HL-60 (cell line): Measurements from ENCODE around the gene KDM6A.

Source experiments
- DNase-seq, 2 experiments: peaks; one replicate each; pipeline ENCODE4 v3.0.0-alpha.2; 2010 to 2020; ENCODE audit warnings: low read depth in 1 of 2, low spot score in 1 of 2
- H3K27ac ChIP-seq: fragments of 250-450 bp; sonication (Bioruptor Pico); replicated peaks from 2 replicates; pipeline ENCODE4 v1.5.1; 2020; ENCODE audit warnings: mild to moderate bottlenecking, moderate library complexity
- H3K27me3 ChIP-seq: fragments of 250-450 bp; sonication (Bioruptor Pico); 2 replicates; pipeline ENCODE4 v1.5.1; 2021; ENCODE audit warnings: mild to moderate bottlenecking, moderate library complexity; ENCODE audit not compliant: insufficient read depth, poor library complexity, severe bottlenecking
- H3K4me3 ChIP-seq: replicated peaks from 2 replicates; pipeline ENCODE4 v1.5.1; 2011; ENCODE audit warnings: mild to moderate bottlenecking, control low read depth, low read length; ENCODE audit not compliant: insufficient read depth
- GABPA ChIP-seq: IDR thresholded peaks from 2 replicates; pipeline ENCODE4 v1.6.1; 2012; ENCODE audit warnings: low read depth
- POLR2AphosphoS5 ChIP-seq: IDR thresholded peaks from 2 replicates; pipeline ENCODE4 v1.6.1; 2012; ENCODE audit warnings: low read depth
- SPI1 ChIP-seq: IDR thresholded peaks from 2 replicates; pipeline ENCODE4 v1.6.1; 2012; ENCODE audit warnings: low read depth, mild to moderate bottlenecking, borderline replicate concordance
- TF ChIP-seq, protein P1 (sequence below): IDR thresholded peaks from 2 replicates; pipeline ENCODE4 v1.6.1; 2012; ENCODE audit warnings: low read depth; ENCODE audit not compliant: insufficient replicate concordance
- TF ChIP-seq, protein P2 (sequence below): IDR thresholded peaks from one replicate; pipeline ENCODE4 v1.5.1; 2011; ENCODE audit warnings: low read length, control low read depth, inconsistent platforms; ENCODE audit not compliant: insufficient read depth

Gene KDM6A

GRCh38 chrX:44913656-44914531 lies 40.9 kb downstream of the KDM6A start:
- no peak for DNase-seq
- no peak overlapping the region for H3K4me3 ChIP-seq
- TF ChIP-seq POLR2AphosphoS5 (no peak), SPI1 (no peak), GABPA (no peak)
- TF ChIP-seq, protein P1, sequence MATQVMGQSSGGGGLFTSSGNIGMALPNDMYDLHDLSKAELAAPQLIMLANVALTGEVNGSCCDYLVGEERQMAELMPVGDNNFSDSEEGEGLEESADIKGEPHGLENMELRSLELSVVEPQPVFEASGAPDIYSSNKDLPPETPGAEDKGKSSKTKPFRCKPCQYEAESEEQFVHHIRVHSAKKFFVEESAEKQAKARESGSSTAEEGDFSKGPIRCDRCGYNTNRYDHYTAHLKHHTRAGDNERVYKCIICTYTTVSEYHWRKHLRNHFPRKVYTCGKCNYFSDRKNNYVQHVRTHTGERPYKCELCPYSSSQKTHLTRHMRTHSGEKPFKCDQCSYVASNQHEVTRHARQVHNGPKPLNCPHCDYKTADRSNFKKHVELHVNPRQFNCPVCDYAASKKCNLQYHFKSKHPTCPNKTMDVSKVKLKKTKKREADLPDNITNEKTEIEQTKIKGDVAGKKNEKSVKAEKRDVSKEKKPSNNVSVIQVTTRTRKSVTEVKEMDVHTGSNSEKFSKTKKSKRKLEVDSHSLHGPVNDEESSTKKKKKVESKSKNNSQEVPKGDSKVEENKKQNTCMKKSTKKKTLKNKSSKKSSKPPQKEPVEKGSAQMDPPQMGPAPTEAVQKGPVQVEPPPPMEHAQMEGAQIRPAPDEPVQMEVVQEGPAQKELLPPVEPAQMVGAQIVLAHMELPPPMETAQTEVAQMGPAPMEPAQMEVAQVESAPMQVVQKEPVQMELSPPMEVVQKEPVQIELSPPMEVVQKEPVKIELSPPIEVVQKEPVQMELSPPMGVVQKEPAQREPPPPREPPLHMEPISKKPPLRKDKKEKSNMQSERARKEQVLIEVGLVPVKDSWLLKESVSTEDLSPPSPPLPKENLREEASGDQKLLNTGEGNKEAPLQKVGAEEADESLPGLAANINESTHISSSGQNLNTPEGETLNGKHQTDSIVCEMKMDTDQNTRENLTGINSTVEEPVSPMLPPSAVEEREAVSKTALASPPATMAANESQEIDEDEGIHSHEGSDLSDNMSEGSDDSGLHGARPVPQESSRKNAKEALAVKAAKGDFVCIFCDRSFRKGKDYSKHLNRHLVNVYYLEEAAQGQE: no peak
- TF ChIP-seq, protein P2, sequence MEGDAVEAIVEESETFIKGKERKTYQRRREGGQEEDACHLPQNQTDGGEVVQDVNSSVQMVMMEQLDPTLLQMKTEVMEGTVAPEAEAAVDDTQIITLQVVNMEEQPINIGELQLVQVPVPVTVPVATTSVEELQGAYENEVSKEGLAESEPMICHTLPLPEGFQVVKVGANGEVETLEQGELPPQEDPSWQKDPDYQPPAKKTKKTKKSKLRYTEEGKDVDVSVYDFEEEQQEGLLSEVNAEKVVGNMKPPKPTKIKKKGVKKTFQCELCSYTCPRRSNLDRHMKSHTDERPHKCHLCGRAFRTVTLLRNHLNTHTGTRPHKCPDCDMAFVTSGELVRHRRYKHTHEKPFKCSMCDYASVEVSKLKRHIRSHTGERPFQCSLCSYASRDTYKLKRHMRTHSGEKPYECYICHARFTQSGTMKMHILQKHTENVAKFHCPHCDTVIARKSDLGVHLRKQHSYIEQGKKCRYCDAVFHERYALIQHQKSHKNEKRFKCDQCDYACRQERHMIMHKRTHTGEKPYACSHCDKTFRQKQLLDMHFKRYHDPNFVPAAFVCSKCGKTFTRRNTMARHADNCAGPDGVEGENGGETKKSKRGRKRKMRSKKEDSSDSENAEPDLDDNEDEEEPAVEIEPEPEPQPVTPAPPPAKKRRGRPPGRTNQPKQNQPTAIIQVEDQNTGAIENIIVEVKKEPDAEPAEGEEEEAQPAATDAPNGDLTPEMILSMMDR: no peak
- no peak overlapping the region for H3K27ac ChIP-seq
- no peaks in the 10 kb centered on the region for H3K27me3 ChIP-seq

DNA sequence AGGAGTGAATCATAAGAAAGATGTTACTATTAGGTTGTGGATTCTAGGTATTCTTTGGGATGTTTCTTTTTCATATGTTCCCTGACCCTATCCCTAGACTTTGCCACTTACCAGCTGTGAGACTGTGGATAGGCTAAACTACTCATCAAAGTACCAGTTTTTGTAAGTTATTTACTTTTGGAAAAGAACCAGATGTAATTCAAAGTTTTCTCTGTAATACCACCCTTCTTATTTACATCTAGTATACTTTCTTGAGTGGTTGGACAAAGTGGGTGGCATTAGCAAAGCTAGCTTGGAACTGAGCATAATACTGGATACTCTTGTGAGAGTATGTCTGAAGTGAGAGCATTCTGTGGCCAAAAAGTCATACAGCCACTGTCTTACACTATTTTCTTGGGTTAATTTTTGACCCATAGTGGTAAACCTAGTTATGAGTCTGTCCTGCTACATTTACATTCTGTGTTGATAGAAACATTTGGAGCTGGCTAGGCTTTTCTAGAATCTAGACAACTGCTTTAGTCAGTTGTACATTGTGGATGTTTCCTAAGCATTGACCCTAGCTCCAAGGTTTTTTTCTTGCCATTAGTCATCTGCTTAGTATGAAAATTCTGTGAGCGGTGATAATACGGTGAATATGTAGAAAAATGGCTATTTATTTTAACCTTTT lies 41.7 kb downstream of the KDM6A start:
- H3K27ac ChIP-seq: peak overlapping the region; percentile 40
- no peak for DNase-seq
- TF ChIP-seq, protein P2: no peak
- no peak for TF ChIP-seq GABPA
- no peak for TF ChIP-seq SPI1
- TF ChIP-seq, protein P1: no peak
- no peak for TF ChIP-seq POLR2AphosphoS5
- H3K27me3 ChIP-seq: no peaks in the 10 kb centered on the region
- H3K4me3 ChIP-seq: no peak overlapping the region

- DNase-seq: no peak
- no peaks in the 10 kb centered on the region for H3K27me3 ChIP-seq
- no peak overlapping the region for H3K4me3 ChIP-seq
- peak overlapping the region; percentile 40 for H3K27ac ChIP-seq
- TF ChIP-seq GABPA (no peak), POLR2AphosphoS5 (no peak), SPI1 (no peak)
- TF ChIP-seq, protein P2: no peak
- TF ChIP-seq, protein P1: no peak
Observed at GRCh38 chrX:44915361-44915868, 42.4 kb downstream of the KDM6A start.
